ENCODE measurements around the gene CALD1. TPM values are rescaled to one million over a fixed set of nuclear protein-coding genes. Genes with fewer than 3 reads are reported as not detected.

Gene CALD1
- total and polyA plus RNA-seq, 4 donors = 48.0 to 226 (median 95.2) TPM

GRCh38 chr7:134892963-134893362, 113.5 kb downstream of the CALD1 start:
- peak overlapping the region; percentile 30 to 81 (median 55) for H3K4me3 ChIP-seq (ENCODE audit: low read depth in 1 of 3, low read length in 3 of 3)
- peaks cover 5 to 30% (median 16%) of the 10 kb centered on the region in 4 donors for H3K4me1 ChIP-seq (ENCODE audit: control insufficient read depth in 4 of 4, insufficient read depth in 4 of 4, low read length in 3 of 4)
- DNase-seq (ENCODE audit: low spot score) = no peak
- H3K9ac ChIP-seq (ENCODE audit: low read depth in 1 of 2, low read length in 2 of 2) = peak overlapping the region; percentile 82 to 90
- no peaks in the 10 kb centered on the region for H3K27me3 ChIP-seq (ENCODE audit: control insufficient read depth in 4 of 4, insufficient read depth in 4 of 4, low read length in 3 of 4)
- peaks cover 0 to 2% (median 0%) of the 10 kb centered on the region in 4 donors for H3K36me3 ChIP-seq (ENCODE audit: control insufficient read depth in 4 of 4, insufficient read depth in 3 of 4, low read depth in 1 of 4, low read length in 3 of 4)
- H3K27ac ChIP-seq (ENCODE audit: low read depth in 1 of 2, low read length in 2 of 2) = peak overlapping the region; percentile 92 to 93
- TF ChIP-seq FOXA1 (IDR thresholded peaks at IDR 0.05) = peak; percentile 48
- TF ChIP-seq ATF3 (IDR thresholded peaks at IDR 0.05) = no peak
- peak; percentile 48 for TF ChIP-seq SP1 (IDR thresholded peaks at IDR 0.05)
- TF ChIP-seq MAX (IDR thresholded peaks at IDR 0.05) = no peak
- no peak for TF ChIP-seq HNF4G (IDR thresholded peaks at IDR 0.05)
- TF ChIP-seq YY1 (IDR thresholded peaks at IDR 0.05) = peak; percentile 70
- TF ChIP-seq RAD21 (IDR thresholded peaks at IDR 0.05) = peak in 1 of 2 donors; percentile 40
- TF ChIP-seq TAF1 (conservative IDR thresholded peaks at IDR 0.05) = no peak
- no peak for TF ChIP-seq GABPA (IDR thresholded peaks at IDR 0.05 in 1 of 2, conservative IDR thresholded peaks at IDR 0.05 in 1 of 2)
- peak in 1 of 2 donors; percentile 25 for TF ChIP-seq RXRA (IDR thresholded peaks at IDR 0.05)
- no peak for TF ChIP-seq EGR1 (IDR thresholded peaks at IDR 0.05; ENCODE audit: low read depth in 2 of 2)
- TF ChIP-seq FOXA2 (IDR thresholded peaks at IDR 0.05) = peak; percentile 82
- TF ChIP-seq JUND (IDR thresholded peaks at IDR 0.05) = peak in 1 of 2 donors; percentile 3
- no peak for TF ChIP-seq REST (IDR thresholded peaks at IDR 0.05)
- TF ChIP-seq ZBTB33 (IDR thresholded peaks at IDR 0.05) = no peak
- TF ChIP-seq NR2F2 (IDR thresholded peaks at IDR 0.05) = no peak
- TF ChIP-seq CTCF (IDR thresholded peaks at IDR 0.05; ENCODE audit: low read depth, low read length, missing input control) = no peak
- peak; percentile 13 to 21 for TF ChIP-seq HNF4A (conservative IDR thresholded peaks at IDR 0.05)
- H3K9me3 ChIP-seq (ENCODE audit: control insufficient read depth in 4 of 4, low read length in 3 of 4) = peaks cover 0 to 9% (median 2%) of the 10 kb centered on the region in 4 donors
- 16% methylated on average over 3 of the region's 3 CpGs for WGBS
